Tibial artery (tissue), 4 donors: ENCODE results near the gene MRPS33.

ENCODE experiments used
- DNase-seq, 2 donors: peaks; one replicate each; pipeline ENCODE4 v3.0.0-alpha.2; 2019
- H3K27ac ChIP-seq, 2 donors: fragments of 200-600 bp; sonication (generic) in 1 of 2; 1 replicate in 1 of 2; 2 replicates in 1 of 2; pipeline ENCODE4 v1.5.1; 2018 to 2019; ENCODE audit warnings: mild to moderate bottlenecking in 1 of 2
- H3K27me3 ChIP-seq, 2 donors: fragments of 200-600 bp; sonication (generic) in 1 of 2; one replicate each; pipeline versions ENCODE4 v1.5.1 to v1.6.0; 2016 to 2019
- H3K36me3 ChIP-seq, 3 donors: fragments of 200-600 bp; sonication (generic) in 2 of 3; one replicate each; pipeline ENCODE4 v1.5.1; 2016 to 2019; ENCODE audit warnings: mild to moderate bottlenecking in 2 of 3
- H3K4me1 ChIP-seq, 4 donors: fragments of 200-600 bp; sonication (generic) in 2 of 4; 1 replicate in 3 of 4; 2 replicates in 1 of 4; pipeline ENCODE4 v1.5.1; 2016 to 2019
- H3K4me3 ChIP-seq, 2 donors: fragments of 200-600 bp; sonication (generic) in 1 of 2; 1 replicate in 1 of 2; 2 replicates in 1 of 2; pipeline ENCODE4 v1.5.1; 2018 to 2019; ENCODE audit warnings: mild to moderate bottlenecking in 2 of 2
- H3K9me3 ChIP-seq, 3 donors: fragments of 200-600 bp; sonication (generic) in 1 of 3; one replicate each; pipeline ENCODE4 v1.5.1; 2016 to 2019
- CTCF ChIP-seq, 2 experiments: fragments of 200-600 bp in 1 of 2; fragments of 450-650 bp in 1 of 2; IDR thresholded peaks; one replicate each; pipeline ENCODE4 v1.5.1; 2017 to 2019; ENCODE audit warnings: antibody characterized with exemption in 2 of 2, mild to moderate bottlenecking in 1 of 2, moderate library complexity in 1 of 2
- intact Hi-C: fragments of 100-400 bp; cut with DNase I; formaldehyde crosslinking; loops from one replicate; pipeline ENCODE4 v1.15.0; 2023; ENCODE audit warnings: low total_unique reads

Gene MRPS33

DNA sequence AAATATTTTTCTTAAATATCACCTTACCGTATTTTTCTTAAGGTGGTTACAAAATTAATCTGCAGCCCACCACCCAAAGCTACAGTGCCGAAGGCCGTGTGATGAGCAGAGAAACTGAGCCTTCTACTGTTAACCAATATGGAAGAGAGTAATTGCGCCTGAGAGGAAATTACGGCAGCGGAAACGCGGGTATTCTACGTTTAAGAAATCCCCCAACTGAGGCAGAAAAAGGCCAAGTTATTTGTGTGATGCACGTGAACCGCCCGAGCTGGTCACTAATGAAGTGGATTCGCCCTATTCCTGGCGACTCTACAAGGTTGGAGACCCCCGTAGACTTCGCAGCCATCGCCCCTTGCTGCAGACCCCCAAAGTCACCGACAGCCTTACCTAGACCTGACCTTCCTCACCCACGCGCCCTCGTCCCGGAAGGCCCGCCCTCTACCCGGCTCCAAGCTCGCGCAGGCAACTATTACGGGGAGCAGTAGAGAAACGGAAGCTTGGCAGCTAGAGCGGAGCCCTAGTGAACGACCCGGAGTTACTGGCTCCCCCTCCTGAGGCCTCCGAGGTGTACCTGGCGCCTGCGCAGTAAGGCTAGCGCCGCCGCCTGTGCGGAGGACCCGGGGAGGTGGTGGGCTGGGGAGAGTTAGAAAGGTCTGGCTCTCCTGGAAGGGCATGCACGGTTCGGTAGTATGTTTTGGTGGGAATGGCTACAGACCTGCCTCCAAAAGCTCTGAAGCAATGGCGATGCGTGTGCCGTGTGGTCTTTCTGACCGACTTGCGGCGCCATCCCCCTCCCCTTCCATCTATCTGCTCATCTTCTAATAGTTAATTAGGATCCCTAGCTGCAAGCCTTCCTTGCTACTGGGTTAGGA is at the start of gene MRPS33:
Gene MRPS33 (minus strand): TSS at position 429 of the 872 bp plus-strand sequence. CDS start 4,319 bp downstream, outside the sequence.
- peaks cover 0 to 5% (median 0%) of the 10 kb centered on the region in 3 donors for H3K9me3 ChIP-seq
- peak in 1 of 2 experiments; percentile 33 for TF ChIP-seq CTCF (IDR thresholded peaks at IDR 0.05)
- peak within 1 kb of the TSS; percentile 60 to 68 for H3K4me3 ChIP-seq
- H3K27ac ChIP-seq: peak within 1 kb of the TSS; percentile 76 to 83
- DNase-seq: peak; percentile 95
- H3K27me3 ChIP-seq: peaks cover 0 to 5% of the 10 kb centered on the region in 2 donors
- H3K4me1 ChIP-seq: peaks cover 0 to 13% (median 7%) of the 10 kb centered on the region in 4 donors
- intact Hi-C loops: loop anchor here (5.0 to 10.0 kb wide), 4 partner anchors 90 to 723 kb away; partner anchors contain the start of genes ADCK2, BRAF and SSBP1
- peaks cover 0 to 8% (median 0%) of the 10 kb centered on the region in 3 donors for H3K36me3 ChIP-seq

DNA sequence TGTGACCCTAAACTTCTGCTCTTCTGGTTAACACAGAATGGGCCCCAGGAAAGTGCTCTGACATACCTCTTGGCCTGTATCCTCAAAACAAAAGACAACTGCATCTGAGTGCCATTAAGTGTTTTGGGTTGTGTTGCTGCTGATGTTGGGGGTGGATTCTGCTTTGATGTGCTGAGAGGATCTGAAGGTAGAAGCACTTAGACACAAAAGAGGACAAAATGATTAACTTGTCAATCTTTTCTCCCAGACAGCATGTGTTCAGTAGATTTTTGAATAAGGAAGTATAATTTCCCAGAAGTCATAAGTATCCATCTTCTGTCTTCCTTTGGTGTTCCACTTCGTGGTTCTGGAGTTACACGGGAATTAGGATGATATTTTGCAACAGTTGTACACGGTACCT is 43.0 kb upstream of the MRPS33 start:
- no peak overlapping the region for H3K27ac ChIP-seq
- DNase-seq: no peak
- no peaks in the 10 kb centered on the region for H3K4me1 ChIP-seq
- H3K4me3 ChIP-seq: no peak overlapping the region
- intact Hi-C loops: no loop called here
- H3K36me3 ChIP-seq: no peaks in the 10 kb centered on the region
- peaks cover 0 to 11% (median 0%) of the 10 kb centered on the region in 3 donors for H3K9me3 ChIP-seq
- no peaks in the 10 kb centered on the region for H3K27me3 ChIP-seq
- no peak for TF ChIP-seq CTCF (IDR thresholded peaks at IDR 0.05)

- TF ChIP-seq CTCF (IDR thresholded peaks at IDR 0.05): no peak
- Histone ChIP-seq H3K9me3 (peaks cover 0 to 11% (median 0%) of the 10 kb centered on the region in 3 donors), H3K36me3 (no peaks in the 10 kb centered on the region), H3K4me3 (no peak overlapping the region), H3K27me3 (no peaks in the 10 kb centered on the region), H3K4me1 (no peaks in the 10 kb centered on the region), H3K27ac (no peak overlapping the region)
- intact Hi-C loops: no loop called here
- no peak for DNase-seq
These were observed 40.4 kb upstream of the MRPS33 start for GRCh38 chr7:141055146-141055545.

DNA sequence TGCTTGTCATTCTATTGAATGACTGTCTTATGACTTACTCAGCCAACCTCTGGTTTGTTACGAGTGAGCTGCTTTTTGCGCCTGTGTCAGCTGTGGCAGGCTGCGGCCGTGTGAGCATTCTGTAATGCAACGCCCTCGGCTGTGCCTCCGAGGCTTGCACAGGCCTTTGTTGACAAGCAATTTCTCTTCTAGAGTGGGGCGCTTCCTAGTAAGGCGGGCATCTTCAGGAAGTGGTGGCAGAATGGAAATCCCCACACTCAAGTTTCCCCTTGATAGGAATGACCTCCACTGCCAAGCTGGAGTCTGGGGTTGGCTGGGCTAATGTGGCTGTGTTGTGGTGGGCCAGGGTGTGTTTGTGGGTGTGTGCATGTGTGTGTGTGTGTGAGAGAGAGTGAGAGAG is 38.9 kb upstream of the MRPS33 start:
- H3K4me1 ChIP-seq: no peaks in the 10 kb centered on the region
- intact Hi-C loops: no loop called here
- no peak overlapping the region for H3K4me3 ChIP-seq
- TF ChIP-seq CTCF (IDR thresholded peaks at IDR 0.05): no peak
- no peaks in the 10 kb centered on the region for H3K27me3 ChIP-seq
- no peak overlapping the region for H3K27ac ChIP-seq
- no peak for DNase-seq
- no peaks in the 10 kb centered on the region for H3K36me3 ChIP-seq
- H3K9me3 ChIP-seq: peaks cover 0 to 11% (median 0%) of the 10 kb centered on the region in 3 donors

DNA sequence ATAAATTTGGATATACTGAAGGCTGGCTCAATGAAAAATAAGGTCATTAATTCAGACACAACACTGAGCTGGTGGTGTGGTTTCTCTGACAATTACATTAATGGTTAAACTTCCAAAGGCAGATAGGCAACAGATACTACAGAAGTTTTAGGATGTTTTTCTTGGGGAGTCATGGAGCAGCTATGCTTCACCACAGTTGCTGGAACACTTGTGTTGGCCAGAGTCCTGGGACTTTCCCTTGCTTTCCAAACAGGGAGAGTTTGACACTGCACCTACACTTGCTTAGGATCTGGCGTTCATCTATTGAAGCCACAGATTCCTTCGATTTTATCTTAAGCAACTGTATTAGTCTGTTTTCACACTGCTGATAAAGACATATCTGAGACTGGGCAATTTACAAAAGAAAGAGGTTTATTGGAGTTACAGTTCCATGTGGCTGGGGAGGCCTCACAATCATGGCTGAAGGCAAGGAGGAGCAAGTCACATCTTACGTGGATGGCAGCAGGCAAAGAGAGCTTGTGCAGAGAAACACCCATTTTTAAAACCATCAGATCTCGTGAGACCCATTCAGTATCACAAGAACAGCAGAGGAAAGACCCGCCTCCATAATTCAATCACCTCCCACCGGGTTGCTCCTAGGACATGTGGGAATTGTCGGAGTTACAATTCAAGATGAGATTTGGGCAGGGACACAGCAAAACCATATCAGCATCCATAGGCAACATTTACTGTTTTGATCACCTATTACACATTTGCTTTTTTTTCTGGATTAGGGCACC is 31.3 kb upstream of the MRPS33 start:
- no peaks in the 10 kb centered on the region for H3K9me3 ChIP-seq
- no peak for TF ChIP-seq CTCF (IDR thresholded peaks at IDR 0.05)
- H3K4me3 ChIP-seq: no peak overlapping the region
- no peak for DNase-seq
- no peaks in the 10 kb centered on the region for H3K4me1 ChIP-seq
- no peak overlapping the region for H3K27ac ChIP-seq
- H3K27me3 ChIP-seq: no peaks in the 10 kb centered on the region
- intact Hi-C loops: no loop called here
- no peaks in the 10 kb centered on the region for H3K36me3 ChIP-seq
